Astrocyte of the cerebellum (primary cell): ENCODE measurements around the gene ERAL1.

Experiments
- DNase-seq: peaks from one replicate; pipeline ENCODE4 v3.0.0-alpha.2; 2011; ENCODE audit warnings: low read depth
- H3K4me3 ChIP-seq: 2 replicates; pipeline ENCODE4 v1.5.1; 2011; ENCODE audit warnings: mild to moderate bottlenecking, low read depth, low read length, moderate library complexity
- in situ Hi-C: cut with HindIII; loops from 2 replicates; pipeline ENCODE4 v1.10.0; 2017; ENCODE audit warnings: low sequenced_read_pairs
- TF ChIP-seq, protein P1 (sequence below): IDR thresholded peaks from 2 replicates; pipeline ENCODE4 v1.5.1; 2012; ENCODE audit warnings: low read length, low read depth, moderate library complexity, mild to moderate bottlenecking; ENCODE audit errors: missing control alignments

Gene ERAL1

DNA sequence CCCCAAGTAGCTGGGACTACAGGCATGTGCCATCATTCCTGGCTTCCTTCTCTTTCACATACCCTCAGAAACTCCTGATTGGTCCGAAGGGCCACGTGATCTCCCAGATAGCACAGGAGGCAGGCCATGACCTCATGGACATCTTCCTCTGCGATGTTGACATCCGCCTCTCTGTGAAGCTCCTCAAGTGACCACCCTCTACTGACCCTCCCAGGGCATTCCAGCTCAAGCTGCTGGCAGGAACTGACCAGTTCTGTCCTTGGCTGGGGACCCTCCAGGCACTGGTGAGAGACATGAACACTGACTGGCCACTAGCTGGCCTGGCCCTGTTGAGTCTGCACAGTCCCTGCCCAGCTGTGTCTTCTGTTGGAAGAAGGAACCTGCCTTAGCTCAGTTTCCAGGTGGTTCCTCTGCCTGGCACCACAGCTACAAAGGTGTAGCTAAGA lies 5.6 kb downstream of the ERAL1 start:
- TF ChIP-seq, protein P1, sequence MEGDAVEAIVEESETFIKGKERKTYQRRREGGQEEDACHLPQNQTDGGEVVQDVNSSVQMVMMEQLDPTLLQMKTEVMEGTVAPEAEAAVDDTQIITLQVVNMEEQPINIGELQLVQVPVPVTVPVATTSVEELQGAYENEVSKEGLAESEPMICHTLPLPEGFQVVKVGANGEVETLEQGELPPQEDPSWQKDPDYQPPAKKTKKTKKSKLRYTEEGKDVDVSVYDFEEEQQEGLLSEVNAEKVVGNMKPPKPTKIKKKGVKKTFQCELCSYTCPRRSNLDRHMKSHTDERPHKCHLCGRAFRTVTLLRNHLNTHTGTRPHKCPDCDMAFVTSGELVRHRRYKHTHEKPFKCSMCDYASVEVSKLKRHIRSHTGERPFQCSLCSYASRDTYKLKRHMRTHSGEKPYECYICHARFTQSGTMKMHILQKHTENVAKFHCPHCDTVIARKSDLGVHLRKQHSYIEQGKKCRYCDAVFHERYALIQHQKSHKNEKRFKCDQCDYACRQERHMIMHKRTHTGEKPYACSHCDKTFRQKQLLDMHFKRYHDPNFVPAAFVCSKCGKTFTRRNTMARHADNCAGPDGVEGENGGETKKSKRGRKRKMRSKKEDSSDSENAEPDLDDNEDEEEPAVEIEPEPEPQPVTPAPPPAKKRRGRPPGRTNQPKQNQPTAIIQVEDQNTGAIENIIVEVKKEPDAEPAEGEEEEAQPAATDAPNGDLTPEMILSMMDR = no peak
- DNase-seq = no peak
- H3K4me3 ChIP-seq = no peak overlapping the region
- in situ Hi-C loops = no loop called here

DNA sequence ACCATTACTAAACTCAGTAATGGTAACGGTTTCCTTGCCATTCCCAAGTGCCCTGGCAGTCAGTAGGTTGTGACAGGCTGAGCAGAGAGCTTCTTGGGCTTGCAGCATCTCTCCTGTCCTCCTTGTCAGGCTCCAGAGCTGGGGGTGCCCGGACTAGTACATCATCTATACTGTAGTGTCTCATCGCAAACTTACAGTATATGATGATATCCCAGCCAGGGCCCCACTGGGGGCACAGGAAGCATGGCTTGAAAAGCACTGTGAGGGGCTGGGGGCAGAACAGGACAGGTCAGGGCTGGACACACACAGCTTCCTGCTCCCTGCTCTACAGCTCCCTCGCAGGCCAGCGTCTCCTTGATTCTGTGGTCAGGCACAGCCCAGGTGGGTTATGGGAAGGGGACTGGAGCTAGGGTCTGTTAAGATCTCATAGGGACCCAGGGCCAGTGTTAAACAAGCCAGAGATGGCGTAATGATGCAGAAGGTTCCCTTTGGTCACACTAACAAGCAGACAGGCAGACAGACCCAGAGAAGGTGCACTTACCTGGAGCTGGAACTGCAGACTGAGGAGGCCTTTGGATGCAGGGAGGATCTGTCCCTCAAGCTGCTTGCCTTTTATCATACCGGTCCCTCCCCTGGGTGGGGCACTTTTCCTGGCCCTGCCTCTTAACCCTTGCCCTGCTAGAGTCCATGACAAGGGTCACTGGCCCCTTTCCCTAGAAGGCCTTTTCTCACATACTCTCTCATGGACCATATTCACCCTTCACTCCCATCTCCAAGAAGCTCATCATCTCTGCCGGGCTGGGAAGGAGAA lies 6.8 kb downstream of the ERAL1 start:
- TF ChIP-seq, protein P1 = no peak
- in situ Hi-C loops = no loop called here
- H3K4me3 ChIP-seq = no peak overlapping the region
- DNase-seq = no peak

DNA sequence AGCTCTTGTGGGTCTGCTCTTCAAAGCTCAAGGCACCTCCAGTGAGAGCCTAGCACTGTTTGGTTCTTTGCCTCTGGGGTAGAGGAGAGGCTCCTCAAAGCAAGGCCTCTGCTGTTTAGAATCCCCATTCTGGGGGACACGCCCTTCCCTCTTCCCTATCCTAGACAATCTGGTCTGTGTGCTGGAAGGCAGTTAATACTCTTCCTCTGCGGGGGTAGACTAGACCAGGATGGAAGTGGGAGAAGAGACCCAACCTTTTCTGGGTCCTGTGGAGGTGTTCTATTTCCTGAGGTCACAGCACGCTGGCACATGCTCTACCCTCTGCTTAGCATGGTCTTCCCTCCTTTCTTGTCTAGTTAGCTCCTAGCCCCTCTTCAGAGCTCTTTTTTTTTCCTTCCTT lies 7.7 kb downstream of the ERAL1 start:
- in situ Hi-C loops = no loop called here
- no peak for DNase-seq
- TF ChIP-seq, protein P1 = no peak
- H3K4me3 ChIP-seq = no peak overlapping the region

DNA sequence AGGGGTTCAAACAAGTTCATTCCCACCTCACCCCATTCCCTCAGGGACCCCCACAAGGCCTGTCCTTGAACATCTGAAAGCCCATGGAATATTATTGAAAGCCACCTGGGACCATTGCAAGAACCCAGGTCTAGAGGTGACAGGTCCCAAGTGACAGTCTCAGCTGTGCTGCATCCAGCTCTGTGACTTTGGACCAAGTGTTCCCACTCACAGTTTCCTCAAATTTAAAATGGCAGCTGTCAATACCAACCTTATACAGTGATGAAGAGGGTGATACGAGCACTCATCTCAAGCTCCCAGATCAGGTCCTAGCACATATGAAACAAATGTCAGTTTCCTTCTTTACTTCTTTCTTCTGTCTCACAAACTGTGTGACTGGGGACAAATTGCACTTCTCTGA lies 9.1 kb downstream of the ERAL1 start:
- no peak overlapping the region for H3K4me3 ChIP-seq
- TF ChIP-seq, protein P1 = no peak
- in situ Hi-C loops = no loop called here
- no peak for DNase-seq

DNA sequence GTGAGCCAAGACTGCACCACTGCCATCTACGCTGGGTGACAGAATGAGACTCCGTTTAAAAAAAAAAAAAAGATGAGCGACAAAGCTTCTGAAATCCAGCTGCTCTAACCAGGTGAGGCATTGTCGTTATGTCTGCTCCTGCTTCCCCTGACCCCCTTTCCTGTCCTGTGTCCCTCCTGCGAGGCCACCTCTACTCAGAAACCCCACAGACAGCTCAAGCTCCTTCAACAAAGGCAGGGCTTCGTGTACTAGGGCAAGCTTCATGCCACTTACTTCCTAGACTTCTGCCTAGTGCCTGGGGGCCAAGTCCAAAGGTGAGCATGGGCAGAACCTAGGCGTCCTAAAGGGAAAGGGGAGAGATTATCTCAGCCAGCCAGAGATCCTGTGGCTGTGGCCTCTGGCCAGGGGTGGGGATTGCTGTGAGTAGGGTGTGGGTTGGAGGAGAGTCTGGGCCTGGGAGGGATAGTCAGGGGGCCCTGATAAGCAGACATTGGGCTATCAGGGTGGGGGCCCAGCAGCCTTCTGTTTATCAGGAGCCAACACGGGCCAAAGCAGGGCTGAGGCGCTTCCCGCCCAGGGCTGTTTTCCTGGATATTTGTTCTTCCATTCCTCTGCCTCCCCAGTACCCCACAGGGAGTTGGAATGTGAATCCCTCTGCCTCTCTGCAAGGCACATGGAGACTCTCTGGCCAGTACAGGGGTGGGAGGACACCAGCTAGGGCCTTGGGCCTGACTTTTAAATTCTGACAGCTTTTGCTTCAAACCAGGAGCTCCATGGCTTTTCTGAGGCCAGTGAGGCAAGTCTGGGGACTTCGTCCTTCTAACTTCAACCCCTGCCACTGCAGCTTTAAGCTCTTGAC lies 10.4 kb downstream of the ERAL1 start:
- in situ Hi-C loops = loop anchor here (5.0 kb wide), 2 partner anchors 42 to 48 kb away; no protein-coding TSS in a partner anchor
- TF ChIP-seq, protein P1 = no peak
- no peak overlapping the region for H3K4me3 ChIP-seq
- DNase-seq = no peak

DNA sequence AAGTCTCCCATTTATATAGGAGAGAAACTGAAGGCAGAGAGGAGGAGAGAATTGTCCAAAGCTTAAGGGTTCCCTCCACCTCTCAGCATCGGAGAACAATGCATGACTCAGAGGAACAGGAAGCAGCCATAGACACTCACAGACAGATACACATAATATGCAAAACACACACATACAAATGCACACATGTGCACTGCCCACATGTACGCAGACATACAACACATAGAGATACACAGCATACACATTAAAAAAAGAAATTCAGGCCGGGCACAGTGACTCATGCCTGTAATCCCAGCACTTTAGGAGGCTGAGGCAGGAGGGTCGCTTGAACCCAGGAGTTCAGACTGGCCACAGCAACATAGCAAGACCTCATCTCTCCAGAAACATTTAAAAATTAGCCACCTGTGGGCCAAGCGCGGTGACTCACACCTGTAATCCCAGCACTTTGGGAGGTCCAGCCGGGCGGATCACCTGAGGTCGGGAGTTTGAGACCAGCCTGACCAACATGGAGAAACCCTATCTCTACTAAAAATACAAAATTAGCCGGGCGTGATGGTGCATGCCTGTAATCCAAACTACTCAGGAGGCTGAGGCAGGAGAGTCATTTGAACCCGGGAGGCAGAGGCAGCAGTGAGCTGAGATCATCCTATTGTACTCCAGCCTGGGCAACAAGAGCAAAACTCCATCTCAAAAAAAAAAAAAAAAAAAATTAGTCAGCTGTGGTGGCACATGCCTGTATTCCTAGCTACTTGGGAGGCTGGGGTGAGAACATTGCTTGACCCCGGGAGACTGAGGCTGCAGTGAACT lies 11.3 kb downstream of the ERAL1 start:
- in situ Hi-C loops = loop anchor here (5.0 kb wide), 2 partner anchors 41 to 49 kb away; no protein-coding TSS in a partner anchor
- DNase-seq = no peak
- TF ChIP-seq, protein P1 = no peak

More for the DNA sequence above, 11.3 kb downstream of the ERAL1 start:
- no peak overlapping the region for H3K4me3 ChIP-seq
